ENCODE measurements around the gene AGO1. TPM values are rescaled to one million over a fixed set of nuclear protein-coding genes. Genes with fewer than 3 reads are reported as not detected.

AGO1 gene
- 10 to 100 TPM; 17.9 to 19.2 TPM for total RNA-seq

GRCh38 chr1:35882945-35883634 lies at the start of gene AGO1:
Gene AGO1 (plus strand): TSS chr1:35883209. CDS start chr1:35883422, 213 bp downstream.

GRCh38 chr1:35930593-35931445 lies 47.8 kb downstream of the AGO1 start, which contains the start of gene AGO3:
Gene AGO3 (plus strand): TSS chr1:35931105. CDS start chr1:35931427, 322 bp downstream.

Other genes with a start within 250 kb of the AGO1 start
- 10 to 100 TPM; 51.1 to 55.1 TPM for gene PSMB2, start 241.7 kb upstream of the AGO1 start, total RNA-seq
- 10 to 100 TPM; 11.4 to 11.6 TPM for gene C1orf216, start 164.3 kb upstream of the AGO1 start, total RNA-seq
- gene CLSPN, start 113.2 kb upstream of the AGO1 start, total RNA-seq: 10 to 100 TPM; 40.4 to 43.1 TPM
- 10 to 100 TPM; 10.6 to 11.7 TPM for gene AGO4, start 75.2 kb upstream of the AGO1 start, total RNA-seq
- gene AGO3, start 47.9 kb downstream of the AGO1 start, total RNA-seq: 10 to 100 TPM; 22.2 to 23.0 TPM
- not detected for gene TEKT2, start 200.9 kb downstream of the AGO1 start, total RNA-seq
- gene ADPRS, start 205.7 kb downstream of the AGO1 start, total RNA-seq: 10 to 100 TPM; 25.0 to 27.1 TPM
- gene COL8A2, start 242.0 kb downstream of the AGO1 start, total RNA-seq: not detected